Activated CD8-positive, alpha-beta memory T cell treated with anti-CD3 and anti-CD28 coated beads for 48 hours (primary cell): ENCODE results near the gene GGCT.

ENCODE experiments used
- DNase-seq, 3 experiments: peaks; one replicate each; pipeline ENCODE4 v3.0.0-alpha.2; 2020; ENCODE audit warnings: low read depth in 2 of 3, low spot score in 2 of 3

Gene GGCT

DNA sequence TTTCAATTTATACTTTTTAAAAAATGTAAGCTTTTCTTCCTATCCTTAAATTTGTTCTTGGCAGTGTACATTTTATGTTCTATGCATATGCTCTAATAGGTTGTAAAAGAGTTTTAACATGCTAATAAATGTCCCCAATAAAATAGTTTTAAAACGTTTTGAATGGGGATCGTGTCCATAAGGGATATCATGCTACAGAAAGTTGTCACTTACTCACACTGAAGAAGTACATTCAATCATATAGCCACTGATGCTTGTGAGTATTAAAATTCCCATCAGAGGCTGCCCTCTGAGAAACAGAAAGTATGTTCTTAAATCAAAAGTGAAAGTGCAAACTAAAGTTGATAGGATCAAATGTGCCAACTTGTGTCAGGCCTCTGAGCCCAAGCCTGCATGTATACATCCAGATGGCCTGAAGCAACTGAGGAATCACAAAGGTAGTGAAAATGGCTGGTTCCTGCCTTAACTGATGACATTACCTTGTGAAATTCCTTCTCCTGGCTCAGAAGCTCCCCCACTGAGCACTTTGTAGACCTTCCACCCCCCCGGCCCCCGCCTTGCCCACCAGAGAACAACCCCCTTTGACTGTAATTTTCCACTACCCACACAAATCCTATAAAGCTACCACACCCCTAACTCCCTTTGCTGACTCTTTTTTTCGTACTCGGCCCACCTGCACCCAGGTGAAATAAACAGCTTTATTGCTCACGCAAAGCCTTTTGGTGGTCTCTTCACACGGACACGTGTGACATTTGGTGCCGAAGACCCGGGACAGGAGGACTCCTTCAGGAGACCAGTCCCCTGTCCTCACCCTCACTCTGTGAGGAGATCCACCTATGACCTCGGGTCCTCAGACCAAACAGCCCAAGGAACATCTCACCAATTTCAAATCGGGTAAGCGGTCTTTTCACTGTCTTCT lies 25.2 kb downstream of the GGCT start:
- DNase-seq = no peak

GRCh38 chr7:30478349-30479201 lies 26.1 kb downstream of the GGCT start, which contains the start of gene NOD1:
Gene NOD1, minus strand, starts transcription at chr7:30478784. Its CDS starts 21,863 bp downstream, at chr7:30456921.
- DNase-seq = peak; percentile 23 to 52 (median 52)

GRCh38 chr7:30476459-30477145 lies 28.0 kb downstream of the GGCT start:
- DNase-seq = no peak

- no peak for DNase-seq
Observed at GRCh38 chr7:30475580-30475979, 29.0 kb downstream of the GGCT start.

DNA sequence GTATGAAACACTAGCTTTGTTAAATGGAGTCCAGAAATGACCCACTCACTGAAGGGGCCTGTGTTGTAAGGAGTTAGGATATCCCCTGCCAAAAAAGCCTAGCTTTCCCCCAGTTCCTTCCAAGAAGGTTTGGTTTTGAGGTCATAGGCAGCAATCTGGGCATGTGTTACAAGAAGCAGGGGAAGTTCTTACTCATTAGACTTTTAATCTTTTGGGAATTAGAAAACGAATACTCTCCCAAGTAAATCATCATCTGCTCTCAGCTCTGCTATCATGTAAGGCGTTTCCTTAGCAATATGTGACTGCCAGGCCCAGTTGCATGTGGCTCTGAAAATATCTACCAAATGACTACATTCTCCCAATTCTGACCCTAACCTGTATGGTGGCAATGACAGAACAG lies 29.7 kb downstream of the GGCT start:
- DNase-seq = no peak

- no peak for DNase-seq
Observed at GRCh38 chr7:30474485-30474884, 30.1 kb downstream of the GGCT start.

DNA sequence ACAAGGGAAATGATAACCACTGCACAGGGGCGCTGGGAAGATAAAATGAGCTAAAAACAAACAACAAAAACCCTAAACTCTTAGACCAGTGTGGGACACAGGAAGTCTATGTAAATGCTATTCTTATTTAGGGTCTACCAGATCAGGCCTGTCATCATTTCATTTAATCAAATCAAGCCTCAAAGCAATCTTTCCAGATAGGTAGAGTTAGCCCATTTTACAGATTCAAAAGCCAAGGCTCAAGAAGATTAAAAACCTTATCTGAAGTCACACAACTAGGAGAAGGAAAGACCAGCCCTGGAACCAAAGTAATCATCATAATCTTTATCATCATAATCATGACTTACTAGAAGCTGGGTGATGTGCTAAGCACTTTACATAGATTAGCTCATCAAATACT lies 30.7 kb downstream of the GGCT start:
- no peak for DNase-seq

- no peak for DNase-seq
Observed at GRCh38 chr7:30472784-30473775, 31.5 kb downstream of the GGCT start.

DNA sequence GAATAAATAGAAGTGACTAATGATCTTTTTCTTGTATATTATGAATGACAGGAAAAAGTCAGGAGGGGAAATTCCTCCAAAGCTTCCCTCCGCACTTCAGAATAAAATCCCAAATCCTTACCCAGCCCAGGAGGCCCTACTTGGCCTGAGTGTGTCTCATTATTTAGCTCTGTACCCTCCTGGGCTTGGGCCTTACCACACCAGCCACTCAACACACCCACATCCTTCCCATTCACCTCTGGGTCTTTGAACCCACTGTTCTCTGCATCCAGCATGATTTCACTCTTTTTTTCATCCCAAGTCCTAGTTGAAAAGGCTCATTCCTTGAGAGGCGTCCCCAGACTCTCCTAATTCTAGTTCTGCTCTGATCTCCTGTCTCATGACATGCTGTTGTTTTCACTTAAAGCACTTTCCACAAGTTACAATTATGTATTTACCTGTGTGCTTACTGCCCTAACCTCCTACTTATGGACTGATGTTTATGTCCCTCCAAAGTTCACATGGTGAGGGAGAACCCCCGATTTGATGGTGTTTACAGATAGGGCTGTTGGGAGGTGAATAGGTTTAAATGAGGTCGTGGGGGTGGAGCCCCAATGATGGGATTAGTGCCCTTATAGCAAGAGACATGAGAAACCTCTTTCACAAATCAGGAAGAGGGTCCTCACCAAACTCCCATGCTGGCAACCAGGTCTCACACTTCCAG lies 32.4 kb downstream of the GGCT start:
- DNase-seq = no peak

- no peak for DNase-seq
Observed at GRCh38 chr7:30471205-30471604, 33.4 kb downstream of the GGCT start.

- no peak for DNase-seq
Observed at GRCh38 chr7:30470771-30471170, 33.9 kb downstream of the GGCT start.

DNA sequence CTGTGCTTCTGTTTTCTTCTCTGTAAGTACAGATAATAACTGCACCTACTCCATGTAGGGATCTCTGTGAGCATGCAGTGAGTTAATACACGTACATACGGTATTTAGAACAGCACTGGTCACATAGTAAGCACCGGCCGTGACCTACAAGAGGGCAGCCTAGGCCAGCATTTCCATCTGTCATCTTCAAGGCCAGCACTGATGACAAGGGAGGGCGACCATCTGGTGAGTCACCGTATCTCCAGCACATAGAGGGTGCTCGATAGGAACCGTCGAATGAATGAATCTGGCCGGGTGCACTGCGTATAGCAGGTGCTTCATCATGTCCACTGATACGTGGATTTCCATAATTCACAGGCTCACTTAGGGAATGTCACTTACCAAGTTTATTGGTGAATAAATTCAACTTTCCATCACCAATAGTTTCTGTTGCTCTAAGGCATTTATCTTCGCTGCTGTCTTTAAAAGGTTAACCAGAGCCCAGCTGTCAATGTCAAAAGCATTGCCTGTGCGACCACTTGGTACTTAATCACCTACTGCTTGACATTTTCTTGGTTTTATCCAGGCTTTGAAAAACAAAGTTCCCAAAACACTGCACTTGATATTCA lies 34.4 kb downstream of the GGCT start:
- no peak for DNase-seq

GRCh38 chr7:30469303-30469702 lies 35.3 kb downstream of the GGCT start:
- DNase-seq = no peak

DNA sequence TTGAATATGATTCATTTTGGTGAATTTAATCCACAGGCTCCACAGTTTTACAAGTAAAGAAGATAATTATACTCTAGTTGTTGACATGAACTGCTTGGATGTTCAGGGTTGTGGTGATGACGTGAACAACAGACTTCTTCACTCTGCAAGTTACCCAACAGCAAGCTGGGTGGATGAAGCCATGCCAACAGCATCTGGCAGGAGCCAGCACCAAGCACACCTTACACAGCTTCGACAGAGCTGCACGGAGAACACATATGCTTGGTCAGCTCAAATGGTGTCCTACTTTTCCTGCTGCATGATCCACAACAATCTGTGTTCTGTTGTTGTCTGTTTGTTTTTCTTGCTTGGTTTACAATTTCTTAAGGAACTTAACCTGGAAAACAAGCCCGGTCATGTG lies 35.8 kb downstream of the GGCT start:
- DNase-seq = no peak

GRCh38 chr7:30468041-30468440 lies 36.6 kb downstream of the GGCT start:
- no peak for DNase-seq

- no peak for DNase-seq
Observed at GRCh38 chr7:30467271-30467670, 37.4 kb downstream of the GGCT start.

DNA sequence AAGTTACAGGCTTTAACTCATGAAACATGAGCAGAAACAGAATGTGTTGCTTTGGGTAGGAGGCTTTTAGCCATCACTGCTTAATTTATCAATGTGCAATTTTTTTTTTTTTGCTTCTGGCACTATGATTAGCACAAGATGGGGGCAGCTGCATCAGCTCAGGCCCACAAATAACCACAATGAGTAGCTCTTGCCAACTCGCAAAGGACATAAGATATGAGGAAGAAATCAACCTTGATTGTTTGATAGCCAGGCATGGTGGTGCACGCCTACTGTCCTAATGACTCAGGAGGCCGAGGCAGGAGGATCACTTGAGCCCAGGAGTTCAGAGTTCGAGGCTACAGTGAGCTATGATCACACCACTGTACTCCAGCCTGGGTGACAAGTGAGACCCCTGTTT lies 38.4 kb downstream of the GGCT start:
- no peak for DNase-seq

DNA sequence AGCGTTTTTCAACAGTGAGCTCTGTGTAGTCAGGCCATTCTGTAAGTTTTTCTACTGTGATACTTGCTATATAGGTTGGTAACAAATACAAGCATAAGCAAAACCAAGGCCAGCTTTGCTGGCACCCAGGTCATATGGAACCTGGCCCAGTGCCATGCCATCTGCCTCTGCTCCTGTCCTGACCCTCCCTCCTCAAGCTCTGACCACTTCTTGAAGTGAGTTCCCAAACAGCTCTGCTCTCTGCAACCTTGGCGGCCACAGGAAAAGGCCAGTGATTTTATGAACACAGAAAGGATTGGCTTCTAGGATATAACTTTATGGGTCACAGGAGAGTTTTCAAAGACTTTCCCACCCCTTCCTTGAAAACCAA lies 38.8 kb downstream of the GGCT start:
- DNase-seq = no peak
